Vagina (tissue), 2 donors: ENCODE measurements around the gene POLR3GL. TPM values are rescaled to one million over a fixed set of nuclear protein-coding genes. Genes with fewer than 3 reads are reported as not detected.

ENCODE experiments used
- DNase-seq, 2 donors: peaks; one replicate each; pipeline ENCODE4 v3.0.0-alpha.2; 2017; ENCODE audit errors: extremely low spot score in 2 of 2
- H3K27ac ChIP-seq: fragments of 200-600 bp; sonication (generic); one replicate; pipeline ENCODE4 v1.5.1; 2019
- H3K27me3 ChIP-seq: fragments of 200-600 bp; sonication (generic); one replicate; pipeline ENCODE4 v1.5.1; 2019
- H3K36me3 ChIP-seq, 2 donors: fragments of 200-600 bp; sonication (generic); one replicate each; pipeline ENCODE4 v1.5.1; 2017 to 2019
- H3K4me1 ChIP-seq: fragments of 200-600 bp; sonication (generic); one replicate; pipeline ENCODE4 v1.5.1; 2019
- H3K4me3 ChIP-seq, 2 donors: fragments of 200-600 bp; sonication (generic); 1 replicate in 1 of 2; 2 replicates in 1 of 2; pipeline ENCODE4 v1.5.1; 2016 to 2019
- H3K9me3 ChIP-seq: fragments of 200-600 bp; sonication (generic); one replicate; pipeline ENCODE4 v1.5.1; 2019
- CTCF ChIP-seq, 3 experiments: fragments of 450-650 bp in 2 of 3; fragments of 200-600 bp in 1 of 3; sonication (generic) in 1 of 3; IDR thresholded peaks; one replicate each; pipeline ENCODE4 v1.5.1; 2017 to 2019; ENCODE audit warnings: antibody characterized with exemption in 3 of 3, mild to moderate bottlenecking in 2 of 3, moderate library complexity in 2 of 3
- POLR2A ChIP-seq, 2 donors: fragments of 450-650 bp; IDR thresholded peaks; one replicate each; pipeline ENCODE4 v1.6.1; 2017; ENCODE audit warnings: antibody characterized with exemption in 2 of 2, mild to moderate bottlenecking in 2 of 2, moderate library complexity in 2 of 2
- POLR2AphosphoS5 ChIP-seq, 2 donors: sonication (generic); formaldehyde crosslinking; IDR thresholded peaks; one replicate each; pipeline ENCODE4 v1.9.0; 2017; ENCODE audit warnings: antibody characterized with exemption in 2 of 2, mild to moderate bottlenecking in 2 of 2, low read depth in 1 of 2; ENCODE audit not compliant: insufficient read depth in 1 of 2
- intact Hi-C: fragments of 100-400 bp; cut with DNase I; formaldehyde crosslinking; loops from one replicate; pipeline ENCODE4 v1.15.1; 2023
- total RNA-seq: library from RNA; depleted of rRNA; stranded (reverse); fragments of >200 nt; gene quantifications from one replicate; pipeline ENCODE4 v1.2.3, GENCODE V29; 2016

The POLR3GL gene
- total RNA-seq, 1 donor from 2014 or later = 15.0 TPM

DNA sequence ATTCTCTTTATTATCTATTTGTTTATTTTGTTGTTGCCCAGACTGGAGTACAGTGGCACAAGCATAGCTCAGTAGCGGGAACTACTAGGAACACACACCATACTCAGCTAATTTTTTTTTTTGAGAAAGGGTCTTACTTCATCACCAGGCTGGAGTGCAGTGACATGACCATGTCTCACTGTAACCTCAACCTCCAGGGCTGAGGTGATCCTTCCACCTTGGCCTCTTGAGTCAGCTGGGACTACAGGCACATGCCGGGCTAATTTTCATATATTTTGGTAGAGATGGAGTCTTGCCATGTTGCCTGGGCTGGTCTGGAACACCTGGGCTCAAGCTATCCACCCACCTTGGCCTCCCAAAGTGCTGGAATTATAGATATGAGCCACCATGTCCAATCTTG lies 37.2 kb downstream of the POLR3GL start:
- TF ChIP-seq POLR2AphosphoS5 (IDR thresholded peaks at IDR 0.05; ENCODE audit: insufficient read depth in 1 of 2, low read depth in 1 of 2) = no peak
- no peak for TF ChIP-seq CTCF (IDR thresholded peaks at IDR 0.05)
- TF ChIP-seq POLR2A (IDR thresholded peaks at IDR 0.05) = no peak
- intact Hi-C loops = no loop called here
- H3K4me3 ChIP-seq = no peak overlapping the region
- H3K27me3 ChIP-seq = no peaks in the 10 kb centered on the region
- DNase-seq = no peak
- no peaks in the 10 kb centered on the region for H3K9me3 ChIP-seq
- H3K27ac ChIP-seq = peak overlapping the region; percentile 96
- no peaks in the 10 kb centered on the region for H3K36me3 ChIP-seq
- H3K4me1 ChIP-seq = peaks cover 65% of the 10 kb centered on the region

DNA sequence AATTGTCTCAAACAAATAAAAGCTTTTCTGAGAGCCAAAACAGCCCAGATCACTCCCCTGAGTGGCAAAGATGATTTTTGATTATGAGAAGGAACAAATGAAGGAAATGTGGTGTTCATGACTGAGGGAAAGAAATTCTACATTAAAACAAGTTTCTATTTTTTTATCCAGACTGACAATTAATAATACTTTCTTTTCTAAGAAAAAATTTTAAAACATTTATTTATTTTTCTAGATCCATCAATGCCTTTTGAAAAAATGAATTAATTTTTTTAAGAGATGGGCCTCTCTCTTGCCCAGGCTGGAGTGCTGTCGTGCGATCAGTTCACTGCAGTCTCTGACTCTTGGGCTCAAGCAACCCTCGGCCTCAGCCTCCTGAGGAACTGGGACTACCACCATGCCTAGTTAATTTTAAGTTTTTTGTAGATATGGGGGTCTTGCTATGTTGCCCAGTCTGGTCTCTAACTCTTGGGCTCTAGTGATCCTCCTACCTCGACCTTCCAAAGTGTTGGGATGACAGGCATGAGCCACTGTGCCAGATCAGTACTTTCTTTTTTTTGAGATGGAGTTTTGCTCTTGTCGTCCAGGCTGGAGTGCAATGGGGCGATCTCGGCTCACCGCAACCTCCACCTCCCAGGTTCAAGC lies 43.1 kb downstream of the POLR3GL start:
- TF ChIP-seq POLR2AphosphoS5 (IDR thresholded peaks at IDR 0.05; ENCODE audit: insufficient read depth in 1 of 2, low read depth in 1 of 2) (no peak), POLR2A (IDR thresholded peaks at IDR 0.05) (no peak), CTCF (IDR thresholded peaks at IDR 0.05) (no peak)
- intact Hi-C loops = no loop called here

GRCh38 chr1:146010126-146010738 lies 45.7 kb downstream of the POLR3GL start:
- Histone ChIP-seq H3K9me3 (no peaks in the 10 kb centered on the region), H3K4me3 (no peak overlapping the region), H3K27me3 (no peaks in the 10 kb centered on the region), H3K27ac (peak overlapping the region; percentile 44), H3K36me3 (no peaks in the 10 kb centered on the region), H3K4me1 (peaks cover 14% of the 10 kb centered on the region)
- intact Hi-C loops = loop anchor here (1.0 to 10.0 kb wide), 2 partner anchors 36 to 95 kb away; partner anchors contain the start of genes ITGA10 and PEX11B
- DNase-seq = no peak
- TF ChIP-seq CTCF (IDR thresholded peaks at IDR 0.05) (no peak), POLR2AphosphoS5 (IDR thresholded peaks at IDR 0.05; ENCODE audit: insufficient read depth in 1 of 2, low read depth in 1 of 2) (peak in 1 of 2 donors; percentile 90)

More for the DNA sequence above, 43.1 kb downstream of the POLR3GL start:
- H3K27ac ChIP-seq = peak overlapping the region; percentile 82
- H3K36me3 ChIP-seq = no peaks in the 10 kb centered on the region
- no peak for DNase-seq
- H3K9me3 ChIP-seq = no peaks in the 10 kb centered on the region
- H3K4me1 ChIP-seq = peaks cover 19% of the 10 kb centered on the region
- no peak overlapping the region for H3K4me3 ChIP-seq
- H3K27me3 ChIP-seq = no peaks in the 10 kb centered on the region

DNA sequence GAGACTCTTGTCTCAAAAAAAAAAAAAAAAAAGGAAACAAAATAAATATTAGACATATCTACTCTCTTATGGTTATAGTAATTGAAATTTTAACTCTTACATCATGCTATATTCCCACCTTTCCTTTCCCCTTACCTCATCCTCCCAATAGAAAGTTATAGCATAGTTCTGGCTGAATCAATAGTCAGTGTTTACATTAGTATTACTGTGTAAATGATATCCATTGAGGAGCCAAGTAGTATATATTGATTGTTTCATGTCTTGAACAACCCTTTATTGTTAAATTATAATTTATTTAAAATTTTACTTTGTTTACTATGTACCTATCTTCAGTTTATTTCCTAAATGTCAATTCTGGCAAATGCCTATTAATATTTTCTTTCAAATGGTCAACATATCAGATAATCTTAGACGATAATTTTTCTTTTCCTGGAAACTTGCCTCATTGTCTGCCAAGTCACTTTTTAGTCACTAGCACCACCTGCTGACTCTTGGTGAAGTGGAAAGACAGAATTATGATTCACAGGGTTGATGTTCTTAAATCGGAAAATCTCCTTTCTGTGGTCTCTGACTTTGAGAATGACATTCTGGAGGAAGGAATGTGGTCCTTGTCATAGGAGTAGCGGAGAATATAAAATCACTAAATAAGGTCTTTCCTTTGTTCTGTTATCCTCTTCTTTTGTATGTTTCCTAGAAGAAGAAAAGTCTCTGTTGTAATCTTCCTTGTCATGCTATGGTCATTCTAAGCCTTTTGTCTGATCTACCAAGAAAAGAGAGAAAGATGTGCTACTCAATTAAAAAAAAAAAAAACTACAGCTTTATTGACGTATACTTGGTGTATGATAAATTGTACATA lies 48.4 kb downstream of the POLR3GL start:
- no peak overlapping the region for H3K27ac ChIP-seq
- no peaks in the 10 kb centered on the region for H3K36me3 ChIP-seq
- TF ChIP-seq POLR2AphosphoS5 (IDR thresholded peaks at IDR 0.05; ENCODE audit: insufficient read depth in 1 of 2, low read depth in 1 of 2) (peak in 1 of 2 donors; percentile 86), CTCF (IDR thresholded peaks at IDR 0.05) (peak; percentile 62 to 87 (median 80)), POLR2A (IDR thresholded peaks at IDR 0.05) (no peak)
- H3K4me1 ChIP-seq = no peaks in the 10 kb centered on the region
- no peaks in the 10 kb centered on the region for H3K27me3 ChIP-seq
- intact Hi-C loops = loop anchor here (10.0 kb wide), 1 partner anchor 98 kb away; the partner anchor contains the start of genes ITGA10 and PEX11B
- DNase-seq = no peak
- H3K4me3 ChIP-seq = no peak overlapping the region
- no peaks in the 10 kb centered on the region for H3K9me3 ChIP-seq
